MM.1S (cell line): ENCODE results near the gene N4BP2L2.

Experiments
- CTCF ChIP-seq: fragments of 300-600 bp; sonication (generic); IDR thresholded peaks from 2 replicates; pipeline ENCODE4 v1.5.1; 2016; ENCODE audit warnings: antibody characterized with exemption, low read length, mixed read lengths
- EZH2 ChIP-seq: fragments of 300-600 bp; sonication (generic); optimal IDR thresholded peaks from 2 replicates; pipeline ENCODE3; 2017; ENCODE audit warnings: low read depth, mild to moderate bottlenecking, antibody characterized with exemption, low read length, mixed read lengths
- EZH2phosphoT487 ChIP-seq: fragments of 300-600 bp; sonication (generic); IDR thresholded peaks from 2 replicates; pipeline ENCODE4 v1.6.1; 2018; ENCODE audit warnings: antibody characterized with exemption, low read length

- no peak for TF ChIP-seq EZH2
- no peak for TF ChIP-seq CTCF
- no peak for TF ChIP-seq EZH2phosphoT487
Measured at GRCh38 chr13:32390048-32390447, 148.5 kb downstream of the N4BP2L2 start.
